IMR-90 (cell line): ENCODE data around the gene NFE2L1. TPM values are rescaled to one million over a fixed set of nuclear protein-coding genes. Genes with fewer than 3 reads are reported as not detected.

Experiments
- ATAC-seq: fragments of 200-7000 bp; cut with Tn5 transposase; 2 replicates; pipeline ENCODE4 v1.9.1; 2020; ENCODE audit warnings: low read depth, mild to moderate bottlenecking, moderate library complexity
- BruUV-seq: library from RNA; stranded (reverse); fragments of 400-500 nt; replicated peaks from 2 replicates; lab custom pipeline; 2021; lab: Mats Ljungman, UMichigan
- CTCF ChIA-PET: fragments of 300-600 bp; formaldehyde crosslinking; extraction: SDS; loops from one replicate; lab custom pipeline; 2021; ENCODE audit warnings: antibody characterized with exemption; lab: Yijun Ruan, JAX
- POLR2A ChIA-PET: fragments of 300-600 bp; sonication (Branson Sonifier 250); formaldehyde crosslinking; loops from one replicate; lab custom pipeline; 2022; ENCODE audit warnings: antibody characterized with exemption; ENCODE audit not compliant: unreplicated experiment; lab: Charles Lee
- DNase-seq: peaks from one replicate; pipeline ENCODE4 v3.0.0; 2013
- H2AFZ ChIP-seq: replicated peaks from 2 replicates; pipeline ENCODE3; 2013; ENCODE audit warnings: low read length, mild to moderate bottlenecking; ENCODE audit not compliant: poor library complexity
- H2AK5ac ChIP-seq: 2 replicates; pipeline ENCODE4 v1.6.1; 2013; ENCODE audit warnings: low read depth, low read length, inconsistent platforms
- H2AK9ac ChIP-seq: replicated peaks from 2 replicates; pipeline ENCODE3; 2013; ENCODE audit warnings: mild to moderate bottlenecking, low read depth, low read length, moderate library complexity; ENCODE audit not compliant: poor library complexity
- H2BK120ac ChIP-seq: 2 replicates; pipeline ENCODE4 v1.6.1; 2013; ENCODE audit warnings: low read depth, low read length, inconsistent platforms
- H2BK15ac ChIP-seq: 3 replicates; pipeline ENCODE4 v1.6.1; 2013; ENCODE audit warnings: low read depth, low read length, inconsistent platforms
- H2BK20ac ChIP-seq: 2 replicates; pipeline ENCODE4 v1.6.1; 2013; ENCODE audit warnings: low read depth, mild to moderate bottlenecking, inconsistent platforms, low read length, moderate library complexity
- H2BK5ac ChIP-seq: 2 replicates; pipeline ENCODE4 v1.6.1; 2013; ENCODE audit warnings: mild to moderate bottlenecking, low read depth, low read length, inconsistent platforms; ENCODE audit not compliant: poor library complexity, severe bottlenecking
- H3K14ac ChIP-seq: replicated peaks from 2 replicates; pipeline ENCODE4 v1.6.1; 2013; ENCODE audit warnings: low read depth, low read length, inconsistent platforms
- H3K18ac ChIP-seq: 2 replicates; pipeline ENCODE4 v1.6.1; 2013; ENCODE audit warnings: low read depth, low read length, control low read depth
- H3K23ac ChIP-seq: 2 replicates; pipeline ENCODE4 v1.6.1; 2013; ENCODE audit warnings: low read depth, low read length, inconsistent platforms
- H3K27ac ChIP-seq: 2 replicates; pipeline ENCODE4 v1.5.1; 2013; ENCODE audit warnings: mild to moderate bottlenecking, control low read depth, low read length; ENCODE audit not compliant: insufficient read depth
- H3K27me3 ChIP-seq: 2 replicates; pipeline ENCODE4 v1.6.1; 2013; ENCODE audit warnings: low read length; ENCODE audit not compliant: control insufficient read depth, insufficient read depth
- H3K36me3 ChIP-seq: 2 replicates; pipeline ENCODE4 v1.6.1; 2013; ENCODE audit warnings: low read length, mixed read lengths; ENCODE audit not compliant: control insufficient read depth, insufficient read depth
- H3K4ac ChIP-seq: 2 replicates; pipeline ENCODE4 v1.6.1; 2013; ENCODE audit warnings: low read depth, low read length, inconsistent platforms
- H3K4me1 ChIP-seq: 2 replicates; pipeline ENCODE4 v1.6.1; 2013; ENCODE audit warnings: low read length, mixed read lengths; ENCODE audit not compliant: control insufficient read depth, insufficient read depth
- H3K4me2 ChIP-seq: 2 replicates; pipeline ENCODE4 v1.6.1; 2013; ENCODE audit warnings: low read depth, mild to moderate bottlenecking, control low read depth, low read length, moderate library complexity
- H3K4me3 ChIP-seq: 2 replicates; pipeline ENCODE4 v1.5.1; 2013; ENCODE audit warnings: low read depth, mild to moderate bottlenecking, control low read depth, low read length, moderate library complexity; ENCODE audit not compliant: insufficient read depth
- H3K56ac ChIP-seq: 2 replicates; pipeline ENCODE4 v1.6.1; 2013; ENCODE audit warnings: low read length, inconsistent platforms; ENCODE audit not compliant: insufficient read depth; ENCODE audit errors: extremely low read depth
- H3K79me1 ChIP-seq, 2 experiments: 2 replicates each; pipeline ENCODE4 v1.6.1; 2013; ENCODE audit warnings: low read length in 2 of 2, inconsistent platforms in 1 of 2, low read depth in 1 of 2
- H3K9ac ChIP-seq: 2 replicates; pipeline ENCODE4 v1.6.1; 2013; ENCODE audit warnings: low read depth, low read length, control low read depth
- H3K9me1 ChIP-seq: 2 replicates; pipeline ENCODE4 v1.6.1; 2013; ENCODE audit warnings: low read length, inconsistent platforms; ENCODE audit not compliant: insufficient read depth
- H3K9me3 ChIP-seq: 2 replicates; pipeline ENCODE4 v1.6.1; 2013; ENCODE audit warnings: low read length; ENCODE audit not compliant: control insufficient read depth, insufficient read depth
- H4K20me1 ChIP-seq: 2 replicates; pipeline ENCODE4 v1.6.1; 2013; ENCODE audit warnings: low read length, inconsistent platforms; ENCODE audit not compliant: insufficient read depth
- H4K5ac ChIP-seq: 2 replicates; pipeline ENCODE4 v1.6.1; 2013; ENCODE audit warnings: mild to moderate bottlenecking, low read depth, low read length, control low read depth
- H4K8ac ChIP-seq, 2 experiments: 2 replicates each; pipeline ENCODE4 v1.6.1; 2013; ENCODE audit warnings: low read depth in 2 of 2, low read length in 2 of 2, control low read depth in 1 of 2, inconsistent platforms in 1 of 2
- H4K91ac ChIP-seq: 2 replicates; pipeline ENCODE4 v1.6.1; 2013; ENCODE audit warnings: low read depth, low read length, inconsistent platforms; ENCODE audit not compliant: insufficient read depth
- CHD1 ChIP-seq: IDR thresholded peaks from 2 replicates; pipeline ENCODE4 v1.6.1; 2012; ENCODE audit warnings: low read depth, low read length, improper control_type of control experiment
- MAFK ChIP-seq: IDR thresholded peaks from 2 replicates; pipeline ENCODE4 v1.6.1; 2012; ENCODE audit warnings: low read depth, low read length, improper control_type of control experiment
- MXI1 ChIP-seq: IDR thresholded peaks from 2 replicates; pipeline ENCODE4 v1.6.1; 2012; ENCODE audit warnings: low read depth, mild to moderate bottlenecking, low read length, moderate library complexity, borderline replicate concordance
- NFE2L2 ChIP-seq: fragments of 150-350 bp; IDR thresholded peaks from 2 replicates; pipeline ENCODE4 v1.6.1; 2016; ENCODE audit warnings: low read depth, mild to moderate bottlenecking, low read length
- POLR2A ChIP-seq: IDR thresholded peaks from 2 replicates; pipeline ENCODE4 v1.6.1; 2012; ENCODE audit warnings: mild to moderate bottlenecking, low read depth, low read length
- RFX5 ChIP-seq: IDR thresholded peaks from 2 replicates; pipeline ENCODE4 v1.8.0; 2012; ENCODE audit warnings: low read depth, mild to moderate bottlenecking, low read length, moderate library complexity
- WGBS, 2 experiments: methylation state at CpG; one replicate each; pipeline versions ENCODE4 v1.1.5 to v1.1.7; 2013; ENCODE audit warnings: missing lambda C conversion rate in 2 of 2; ENCODE audit not compliant: insufficient read length in 1 of 2; ENCODE audit errors: extremely low coverage in 2 of 2; 5-methylcytosine and 5-hydroxymethylcytosine counted together
- dilution Hi-C: fragments of 300-500 bp; cut with HindIII; formaldehyde crosslinking; loops from one replicate; pipeline ENCODE4 v1.14.3; 2018; ENCODE audit warnings: low sequenced_read_pairs; ENCODE audit not compliant: unreplicated experiment
- in situ Hi-C: fragments of 300-500 bp; cut with MboI; formaldehyde crosslinking; loops from 3 replicates; pipeline ENCODE4 v1.14.3; 2019; ENCODE audit warnings: low sequenced_read_pairs, inconsistent platforms, mixed read lengths
- intact Hi-C: fragments of 100-400 bp; cut with micrococcal nuclease; formaldehyde crosslinking; loops from 2 replicates; pipeline ENCODE4 v1.10.0; 2022
- polyA plus RNA-seq, 3 experiments: library from polyadenylated mRNA; depleted of rRNA; stranded (reverse); fragments of >200 nt; gene quantifications; 2 replicates each; pipeline ENCODE4 v1.2.3, GENCODE V29; 2012; ENCODE audit warnings: low replicate concordance in 1 of 3
- total RNA-seq: library from RNA; depleted of rRNA; stranded (reverse); fragments of >200 nt; gene quantifications from 2 replicates; pipeline ENCODE4 v1.2.3, GENCODE V29; 2012
- TF ChIP-seq, protein P1 (sequence below): fragments of 150-350 bp; IDR thresholded peaks from 2 replicates; pipeline ENCODE4 v1.6.1; 2017; ENCODE audit warnings: mild to moderate bottlenecking, antibody characterized with exemption, low read length, low read depth

The NFE2L1 gene
- total and polyA plus RNA-seq, 2 of the 4 experiments (the other 2 are of a cell fraction), result 42.8 to 122 TPM

DNA sequence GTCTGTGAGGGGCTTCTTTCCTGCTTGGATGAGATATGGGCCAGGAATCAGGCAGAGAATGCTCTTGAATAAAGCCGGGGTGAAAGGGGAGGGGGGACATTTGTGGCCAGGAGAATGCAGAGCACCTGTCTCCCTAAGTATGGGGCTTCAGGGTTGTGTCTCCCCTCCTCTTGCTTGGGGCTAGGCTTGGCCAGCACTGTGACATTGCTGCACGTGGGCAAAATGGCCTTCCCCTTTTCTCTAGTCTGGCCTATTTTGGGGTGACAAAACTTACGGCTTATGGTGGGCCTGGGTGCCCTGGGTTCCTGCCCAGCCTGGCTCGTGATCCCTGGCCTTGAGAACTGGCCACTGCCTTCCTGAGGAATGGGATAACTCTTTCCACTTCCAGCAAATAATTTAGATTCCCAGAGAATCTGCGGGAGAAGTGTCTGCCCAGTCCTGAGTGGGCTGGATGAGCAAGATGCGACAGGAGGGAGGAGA lies 5.6 kb downstream of the NFE2L1 start:
- intact Hi-C loops, result no loop called here
- H3K4me1 ChIP-seq, result peaks cover 49% of the 10 kb centered on the region
- POLR2A ChIA-PET, result no interaction called here

More for the DNA sequence above, 5.6 kb downstream of the NFE2L1 start:
- H4K5ac ChIP-seq, result no peak overlapping the region
- H2BK120ac ChIP-seq, result no peak overlapping the region
- H3K23ac ChIP-seq, result peak overlapping the region; percentile 76; the same call in 1 of the 2 replicates
- peak overlapping the region; percentile 84 for H2AK9ac ChIP-seq
- peaks cover 51% of the 10 kb centered on the region for H3K9me1 ChIP-seq
- H3K9me3 ChIP-seq, result no peaks in the 10 kb centered on the region
- H2BK15ac ChIP-seq, result no peak overlapping the region
- no peak overlapping the region; the same call in 1 of the 2 replicates for H3K56ac ChIP-seq
- H3K36me3 ChIP-seq, result peaks cover 63% of the 10 kb centered on the region
- peak overlapping the region; percentile 9 for H2AFZ ChIP-seq
- no peak for TF ChIP-seq NFE2L2
- no peak for TF ChIP-seq POLR2A
- TF ChIP-seq RFX5, result no peak
- TF ChIP-seq CHD1, result no peak
- TF ChIP-seq, protein P1, sequence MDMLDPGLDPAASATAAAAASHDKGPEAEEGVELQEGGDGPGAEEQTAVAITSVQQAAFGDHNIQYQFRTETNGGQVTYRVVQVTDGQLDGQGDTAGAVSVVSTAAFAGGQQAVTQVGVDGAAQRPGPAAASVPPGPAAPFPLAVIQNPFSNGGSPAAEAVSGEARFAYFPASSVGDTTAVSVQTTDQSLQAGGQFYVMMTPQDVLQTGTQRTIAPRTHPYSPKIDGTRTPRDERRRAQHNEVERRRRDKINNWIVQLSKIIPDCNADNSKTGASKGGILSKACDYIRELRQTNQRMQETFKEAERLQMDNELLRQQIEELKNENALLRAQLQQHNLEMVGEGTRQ, result no peak
- no peak for TF ChIP-seq MAFK
- peak; percentile 65; the same call in 1 of the 2 replicates for TF ChIP-seq MXI1
- no peak overlapping the region for H3K18ac ChIP-seq
- H2BK5ac ChIP-seq, result no peak overlapping the region
- dilution Hi-C loops (no loop called here), in situ Hi-C loops (no loop called here)
- WGBS, 2 experiments, result 29% methylated on average over 1 of the region's 6 CpGs; no CpG with 5 or more reads in 1 of the 2 experiments
- peaks cover 41 to 98% of the 10 kb centered on the region in 2 experiments for H3K79me1 ChIP-seq
- peak overlapping the region; percentile 66 for H2AK5ac ChIP-seq
- H4K91ac ChIP-seq, result peak overlapping the region; percentile 23; the same call in 1 of the 2 replicates
- DNase-seq, result no peak
- ATAC-seq, result no peak
- peaks cover 55% of the 10 kb centered on the region for H4K20me1 ChIP-seq
- peak overlapping the region; percentile 25; the same call in 1 of the 2 replicates for H3K4me2 ChIP-seq
- H3K27me3 ChIP-seq, result no peaks in the 10 kb centered on the region
- 0 out of 2 replicates have a peak overlapping the region, but pooled peaks have one; percentile 9 for H3K27ac ChIP-seq
- H2BK20ac ChIP-seq, result no peak overlapping the region
- H3K4me3 ChIP-seq, result no peak overlapping the region
- BruUV-seq, result no TSS peak
- H3K14ac ChIP-seq, result peak overlapping the region; percentile 41
- CTCF ChIA-PET, result interaction anchor here (0.9 kb wide), 1 partner anchor 28 kb away, joined by 3 read pairs; no protein-coding TSS in a partner anchor
- no peak overlapping the region; a peak in 1 of 4 replicates for H4K8ac ChIP-seq
- peak overlapping the region; percentile 50 for H3K4ac ChIP-seq
- H3K9ac ChIP-seq, result peak overlapping the region; percentile 43
